ENCODE results near the gene OPN1LW.
"Not testable (repeated sequence)": the region's sequence is repeated elsewhere in the genome, so short reads cannot be mapped to it uniquely, and the experiment has no call there.

OPN1LW gene

GRCh38 chrX:154192846-154193245 is 48.8 kb downstream of the OPN1LW start:
- not testable (repeated sequence) for H3K36me3 ChIP-seq; H3K27me3 ChIP-seq; H3K4me3 ChIP-seq (ENCODE audit: low read depth in 1 of 2, low read length in 1 of 2); H3K9me3 ChIP-seq; H3K4me1 ChIP-seq (ENCODE audit: control insufficient read depth in 1 of 2, insufficient read depth in 1 of 2, low read depth in 1 of 2, low read length in 1 of 2); H3K27ac ChIP-seq

- H3K27ac ChIP-seq; H3K27me3 ChIP-seq; H3K9me3 ChIP-seq; H3K4me3 ChIP-seq (ENCODE audit: low read depth in 1 of 2, low read length in 1 of 2); H3K36me3 ChIP-seq; H3K4me1 ChIP-seq (ENCODE audit: control insufficient read depth in 1 of 2, insufficient read depth in 1 of 2, low read depth in 1 of 2, low read length in 1 of 2): not testable (repeated sequence)
Measured at GRCh38 chrX:154194316-154194715, 50.3 kb downstream of the OPN1LW start.

- not testable (repeated sequence) for H3K27me3 ChIP-seq; H3K4me3 ChIP-seq (ENCODE audit: low read depth in 1 of 2, low read length in 1 of 2); H3K4me1 ChIP-seq (ENCODE audit: control insufficient read depth in 1 of 2, insufficient read depth in 1 of 2, low read depth in 1 of 2, low read length in 1 of 2); H3K9me3 ChIP-seq; H3K27ac ChIP-seq; H3K36me3 ChIP-seq
Measured at GRCh38 chrX:154196466-154196865, 52.4 kb downstream of the OPN1LW start.
